Breast epithelium (tissue), 3 donors: ENCODE data around the gene NRXN3.

Experiments used
- CTCF ChIP-seq, 3 donors: fragments of 450-650 bp; IDR thresholded peaks; one replicate each; pipeline ENCODE4 v1.5.1; 2016 to 2017; ENCODE audit warnings: antibody characterized with exemption in 3 of 3, mild to moderate bottlenecking in 3 of 3, moderate library complexity in 3 of 3
- POLR2A ChIP-seq: fragments of 450-650 bp; IDR thresholded peaks from one replicate; pipeline ENCODE4 v1.6.1; 2016; ENCODE audit warnings: antibody characterized with exemption, mild to moderate bottlenecking, moderate library complexity
- POLR2AphosphoS5 ChIP-seq, 3 donors: sonication (generic); formaldehyde crosslinking; IDR thresholded peaks; one replicate each; pipeline ENCODE4 v1.6.1; 2017; ENCODE audit warnings: antibody characterized with exemption in 3 of 3

- TF ChIP-seq CTCF (IDR thresholded peaks at IDR 0.05) (no peak), POLR2A (no peak), POLR2AphosphoS5 (IDR thresholded peaks at IDR 0.05) (no peak)
Observed at GRCh38 chr14:79021766-79022165, 851.6 kb downstream of the NRXN3 start.
